GM06990 (cell line): ENCODE measurements around the gene STAMBPL1.
A peak's percentile ranks its signal among the peaks of the same experiment; 100 is the strongest.
"Not testable (repeated sequence)": the region's sequence is repeated elsewhere in the genome, so short reads cannot be mapped to it uniquely, and the experiment has no call there.

Experiments
- DNase-seq: peaks from one replicate; pipeline ENCODE4 v3.0.0-alpha.2; 2011; ENCODE audit not compliant: insufficient read length; ENCODE audit errors: extremely low read depth
- H3K27me3 ChIP-seq: replicated peaks from 2 replicates; pipeline ENCODE4 v1.6.0; 2011; ENCODE audit warnings: low read length; ENCODE audit not compliant: control insufficient read depth, insufficient read depth
- H3K36me3 ChIP-seq: 2 replicates; pipeline ENCODE4 v1.5.1; 2011; ENCODE audit warnings: low read length; ENCODE audit not compliant: control insufficient read depth, insufficient read depth
- H3K4me3 ChIP-seq: replicated peaks from 2 replicates; pipeline ENCODE4 v1.5.1; 2011; ENCODE audit warnings: low read depth, mild to moderate bottlenecking, control low read depth, low read length
- CTCF ChIP-seq: IDR thresholded peaks from 2 replicates; pipeline ENCODE4 v1.5.1; 2011; ENCODE audit warnings: low read length, control low read depth, mild to moderate bottlenecking, inconsistent platforms; ENCODE audit not compliant: insufficient read depth, poor library complexity, severe bottlenecking

Gene STAMBPL1

GRCh38 chr10:88927416-88927690 is 47.3 kb downstream of the STAMBPL1 start:
- H3K36me3 ChIP-seq = peaks cover 12% of the 10 kb centered on the region
- DNase-seq = no peak
- H3K27me3 ChIP-seq = no peaks in the 10 kb centered on the region
- no peak for TF ChIP-seq CTCF
- H3K4me3 ChIP-seq = no peak overlapping the region

GRCh38 chr10:88928254-88928653 is 48.2 kb downstream of the STAMBPL1 start:
- no peak for TF ChIP-seq CTCF
- peaks cover 14% of the 10 kb centered on the region for H3K36me3 ChIP-seq
- no peak for DNase-seq

GRCh38 chr10:88931548-88931947 is 51.5 kb downstream of the STAMBPL1 start:
- H3K36me3 ChIP-seq = peaks cover 9% of the 10 kb centered on the region
- DNase-seq = no peak
- H3K4me3 ChIP-seq = no peak overlapping the region
- no peak for TF ChIP-seq CTCF
- H3K27me3 ChIP-seq = no peaks in the 10 kb centered on the region

More at GRCh38 chr10:88928254-88928653, 48.2 kb downstream of the STAMBPL1 start:
- Histone ChIP-seq H3K27me3 (no peaks in the 10 kb centered on the region), H3K4me3 (no peak overlapping the region)

GRCh38 chr10:88932029-88932428 is 52.0 kb downstream of the STAMBPL1 start:
- H3K36me3 ChIP-seq, H3K4me3 ChIP-seq: not testable (repeated sequence)

GRCh38 chr10:88932539-88933256 is 52.7 kb downstream of the STAMBPL1 start:
- Histone ChIP-seq H3K27me3 (no peaks in the 10 kb centered on the region), H3K4me3 (no peak overlapping the region), H3K36me3 (peaks cover 6% of the 10 kb centered on the region)
- DNase-seq = no peak
- TF ChIP-seq CTCF = peak; percentile 77

More at GRCh38 chr10:88932029-88932428, 52.0 kb downstream of the STAMBPL1 start:
- not testable (repeated sequence) for DNase-seq, H3K27me3 ChIP-seq

GRCh38 chr10:88933564-88933963 is 53.5 kb downstream of the STAMBPL1 start:
- TF ChIP-seq CTCF = no peak
- no peak overlapping the region for H3K4me3 ChIP-seq
- H3K27me3 ChIP-seq = no peaks in the 10 kb centered on the region
- DNase-seq = no peak
- H3K36me3 ChIP-seq = peaks cover 6% of the 10 kb centered on the region
